Measurements from ENCODE around the gene TMEM239.
"Not testable (repeated sequence)": the region's sequence is repeated elsewhere in the genome, so short reads cannot be mapped to it uniquely, and the experiment has no call there.

TMEM239 gene

GRCh38 chr20:2820084-2820895, 4.1 kb downstream of the TMEM239 start:
- DNase-seq (ENCODE audit: low read depth in 1 of 2, low spot score in 1 of 2) = no peak

GRCh38 chr20:2820896-2821869, 5.0 kb downstream of the TMEM239 start:
- no peak for DNase-seq (ENCODE audit: low read depth in 1 of 2, low spot score in 1 of 2)

- DNase-seq (ENCODE audit: low read depth in 1 of 2, low spot score in 1 of 2) = no peak
Measured at GRCh38 chr20:2822073-2822472, 5.9 kb downstream of the TMEM239 start.

DNA sequence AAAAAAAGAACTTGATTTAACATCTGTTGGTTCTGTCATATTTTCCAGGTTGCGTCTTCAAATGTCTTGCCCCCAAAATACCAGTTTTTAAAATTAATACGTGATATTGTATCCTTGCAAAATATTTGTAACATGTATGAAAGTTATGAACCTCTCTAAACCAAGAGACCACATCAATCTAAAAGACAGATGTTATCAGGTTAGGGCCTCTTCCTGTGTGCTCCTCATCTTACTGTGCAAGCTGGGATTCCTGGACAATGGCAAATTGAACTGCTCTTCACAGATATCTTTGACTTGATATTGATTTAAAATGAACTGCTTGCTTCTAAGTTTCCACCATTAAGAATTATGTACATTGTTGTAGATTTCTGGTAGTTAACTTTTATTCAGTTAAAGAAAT, 9.6 kb downstream of the TMEM239 start:
- no peak for DNase-seq (ENCODE audit: low read depth in 1 of 2, low spot score in 1 of 2)

GRCh38 chr20:2826655-2827054, 10.5 kb downstream of the TMEM239 start:
- no peak for DNase-seq (ENCODE audit: low read depth in 1 of 2, low spot score in 1 of 2)

- DNase-seq (ENCODE audit: low read depth in 1 of 2, low spot score in 1 of 2) = no peak
Measured at GRCh38 chr20:2829376-2829775, 13.2 kb downstream of the TMEM239 start.

GRCh38 chr20:2831206-2831605, 15.0 kb downstream of the TMEM239 start:
- DNase-seq (ENCODE audit: low read depth in 1 of 2, low spot score in 1 of 2) = not testable (repeated sequence)

DNA sequence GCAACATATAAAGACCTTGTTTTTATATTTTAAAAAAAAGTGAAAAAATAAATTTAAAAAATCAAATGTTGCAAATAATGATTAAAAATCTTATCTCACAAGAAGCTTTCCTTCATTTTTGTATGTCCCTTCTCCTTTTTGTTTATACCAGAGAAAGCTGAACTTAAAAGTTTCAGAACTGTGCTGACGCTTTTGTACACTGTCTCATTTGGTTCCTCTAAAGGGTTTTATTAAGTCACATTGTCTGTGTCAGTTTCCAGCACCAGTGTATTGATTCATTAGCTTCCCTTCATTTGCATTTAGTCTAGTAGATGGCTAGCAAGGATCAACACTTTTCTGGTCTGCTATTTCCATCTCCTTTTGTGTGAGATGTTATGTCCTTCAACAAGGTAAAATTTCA, 17.6 kb downstream of the TMEM239 start:
- no peak for DNase-seq (ENCODE audit: low read depth in 1 of 2, low spot score in 1 of 2)

DNA sequence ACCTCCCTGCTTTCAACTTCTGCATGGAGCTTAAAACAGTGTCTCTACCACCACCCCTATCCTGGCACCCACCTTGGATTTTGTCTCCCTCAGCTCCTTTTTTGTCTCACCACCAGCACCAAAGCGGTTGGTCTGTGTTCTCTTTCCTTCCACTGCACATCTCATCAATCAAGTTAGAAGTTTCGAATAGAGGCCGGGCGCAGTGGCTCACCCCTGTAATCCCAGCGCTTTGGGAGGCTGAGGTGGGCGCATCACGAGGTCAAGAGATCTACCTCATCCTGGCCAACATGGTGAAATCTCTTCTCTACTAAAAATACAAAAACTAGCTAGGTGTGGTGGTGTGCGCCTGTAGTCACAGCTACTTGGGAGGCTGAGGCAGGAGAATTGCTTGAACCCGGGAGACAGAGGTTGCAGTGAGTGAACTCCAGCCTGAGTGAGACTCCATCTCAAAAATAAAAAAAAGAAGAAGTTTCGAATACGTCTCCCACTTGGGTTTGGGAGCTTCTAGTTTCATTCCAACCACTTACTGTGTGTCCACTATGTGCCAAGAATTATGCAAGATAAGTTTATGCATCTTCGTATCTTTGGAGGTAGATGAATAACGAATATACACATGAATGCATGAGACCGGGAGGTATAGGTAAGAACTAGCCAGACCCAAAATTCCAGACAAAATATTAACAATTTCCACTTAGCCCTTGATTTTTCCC, 18.4 kb downstream of the TMEM239 start:
- no peak for DNase-seq (ENCODE audit: low read depth in 1 of 2, low spot score in 1 of 2)

- no peak for DNase-seq (ENCODE audit: low read depth in 1 of 2, low spot score in 1 of 2)
Measured at GRCh38 chr20:2835331-2835796, 19.2 kb downstream of the TMEM239 start.

DNA sequence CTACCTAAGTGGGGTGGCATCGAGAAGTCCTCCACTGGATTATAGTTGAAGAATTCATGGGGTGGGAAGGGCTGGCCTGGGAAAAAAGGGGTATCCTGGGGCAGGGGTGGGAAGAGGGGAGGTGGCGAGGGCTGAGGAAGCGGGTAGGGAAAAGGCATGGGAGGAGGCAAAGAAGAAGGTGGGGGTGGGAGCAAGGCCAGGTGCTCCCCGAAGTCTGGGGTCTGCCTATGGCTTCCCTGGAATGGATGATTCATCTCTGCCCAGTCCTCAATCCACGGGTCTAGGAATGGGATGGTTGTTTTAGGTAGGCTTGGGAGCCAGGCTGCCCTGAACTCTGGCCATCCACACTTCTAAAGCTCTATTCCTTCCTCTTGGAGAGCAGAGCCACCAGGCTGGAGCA, 19.9 kb downstream of the TMEM239 start:
- DNase-seq (ENCODE audit: low read depth in 1 of 2, low spot score in 1 of 2) = no peak

DNA sequence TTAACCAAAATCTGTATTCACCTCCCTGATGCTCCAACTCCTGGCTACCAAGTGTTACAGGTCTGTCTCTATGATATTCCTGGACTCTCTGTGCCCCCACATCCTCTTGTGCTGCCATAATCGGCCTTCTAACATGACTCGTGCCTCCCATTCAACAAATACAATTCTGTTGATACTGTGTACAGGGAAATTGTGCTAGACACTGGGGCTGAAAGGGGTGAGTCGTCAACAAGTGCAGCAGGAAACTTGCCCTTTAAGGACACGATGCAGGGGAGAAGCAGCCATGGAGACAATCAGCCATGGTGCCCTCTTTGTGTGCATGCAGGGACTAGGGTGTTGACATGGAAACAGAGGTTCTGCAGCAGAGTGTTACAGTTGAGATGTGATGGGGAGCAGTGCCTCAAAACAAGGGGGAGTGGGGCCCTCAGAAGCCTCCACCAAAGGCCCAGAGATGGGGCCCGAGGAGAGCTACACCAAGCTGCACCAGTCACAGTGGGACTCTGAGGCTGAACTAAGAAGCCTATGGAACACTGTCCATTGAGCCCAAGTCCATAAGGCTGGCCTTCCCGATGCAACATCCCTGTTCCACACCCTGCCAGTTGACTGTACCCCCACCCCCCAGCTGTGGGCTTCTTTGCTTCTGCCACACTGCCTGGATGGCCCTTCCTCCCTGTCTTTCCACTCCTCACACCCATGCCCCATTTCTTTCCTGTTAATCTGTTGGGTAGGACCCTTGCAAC, 21.2 kb downstream of the TMEM239 start:
- DNase-seq (ENCODE audit: low read depth in 1 of 2, low spot score in 1 of 2) = no peak

DNA sequence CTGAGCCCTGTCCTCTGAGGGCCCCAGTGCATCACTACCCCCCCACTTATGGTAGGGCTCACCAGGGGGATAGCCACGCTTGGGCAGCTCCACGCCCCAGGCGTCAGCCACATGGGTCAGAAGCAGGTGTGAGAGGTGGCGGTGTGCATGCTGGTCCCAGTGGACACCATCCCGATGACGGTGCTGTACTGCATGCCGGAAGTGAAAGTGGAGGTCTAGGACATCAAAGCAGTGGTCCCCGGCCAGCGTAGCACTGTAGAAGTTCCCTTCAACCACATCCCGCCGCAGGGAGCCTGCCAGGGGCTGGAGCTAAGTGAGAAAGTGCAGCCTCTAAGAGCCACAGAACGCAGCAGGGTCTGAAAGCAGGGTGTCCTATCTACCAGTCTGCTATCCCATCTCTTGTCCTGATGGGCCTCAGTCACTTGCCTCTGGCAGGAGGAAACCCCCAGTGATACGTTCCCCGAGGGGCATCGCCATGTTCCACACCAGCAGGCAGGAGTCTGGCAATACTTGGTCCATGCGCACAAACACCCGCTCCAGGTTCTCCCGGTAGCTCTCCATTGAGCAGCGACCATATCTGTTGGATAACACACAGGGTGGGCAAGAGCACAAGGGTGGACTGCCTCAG, 22.1 kb downstream of the TMEM239 start:
- no peak for DNase-seq (ENCODE audit: low read depth in 1 of 2, low spot score in 1 of 2)

GRCh38 chr20:2838847-2839671, 22.9 kb downstream of the TMEM239 start:
- no peak for DNase-seq (ENCODE audit: low read depth in 1 of 2, low spot score in 1 of 2)

- DNase-seq (ENCODE audit: low read depth in 1 of 2, low spot score in 1 of 2) = no peak
Measured at GRCh38 chr20:2839732-2840137, 23.6 kb downstream of the TMEM239 start.

- peak; percentile 77 to 83 for DNase-seq (ENCODE audit: low read depth in 1 of 2, low spot score in 1 of 2)
Measured at GRCh38 chr20:2840138-2840966, 24.2 kb downstream of the TMEM239 start, which contains the start of the genes PCED1A and VPS16. Gene PCED1A, minus strand, starts transcription at chr20:2840655. Its CDS starts 743 bp downstream, at chr20:2839912. Gene VPS16, plus strand, starts transcription at chr20:2840745. Its CDS starts 30 bp downstream, at chr20:2840775.

GRCh38 chr20:2840967-2841531, 24.9 kb downstream of the TMEM239 start:
- no peak for DNase-seq (ENCODE audit: low read depth in 1 of 2, low spot score in 1 of 2)

DNA sequence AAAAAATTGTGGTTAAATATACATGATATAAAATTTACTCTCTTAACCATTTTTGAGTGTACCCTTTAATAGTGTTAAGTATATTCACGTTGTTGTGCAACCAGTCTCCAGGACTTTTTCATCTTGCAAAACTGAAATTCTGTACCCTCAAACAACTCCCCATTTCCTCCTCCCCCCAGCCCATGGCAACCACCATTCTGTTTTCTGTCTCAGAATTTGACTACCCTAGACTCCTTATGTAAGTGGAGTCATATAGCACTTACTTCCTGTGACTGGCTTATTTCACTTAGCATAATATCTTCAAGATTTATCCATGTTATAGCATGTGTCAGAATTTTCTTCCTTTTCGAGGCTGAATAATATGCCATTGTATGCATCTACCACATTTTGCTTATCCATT, 29.4 kb downstream of the TMEM239 start:
- DNase-seq (ENCODE audit: low read depth in 1 of 2, low spot score in 1 of 2) = no peak

Data from activated T-helper 1 cell treated with anti-CD3 and anti-CD28 coated beads, Interleukin-2, amount 50 U/mL, for 16 hours (primary cell).